NT2/D1 (cell line): ENCODE results near the gene GPAM.

ENCODE experiments used
- SUZ12 ChIP-seq: IDR thresholded peaks from 2 replicates; pipeline ENCODE4 v1.6.1; 2011; ENCODE audit not compliant: insufficient read length, insufficient read depth; ENCODE audit errors: extremely low read depth
- YY1 ChIP-seq: IDR thresholded peaks from 2 replicates; pipeline ENCODE4 v1.6.1; 2011; ENCODE audit not compliant: insufficient read length, insufficient read depth

GRCh38 chr10:112183329-112184051 lies at the start of gene GPAM:
- TF ChIP-seq YY1 (no peak), SUZ12 (no peak)
